Natural killer cell (primary cell): Measurements from ENCODE around the gene NEIL3. TPM values are rescaled to one million over a fixed set of nuclear protein-coding genes. Genes with fewer than 3 reads are reported as not detected.

Experiments used
- ATAC-seq, 3 donors: fragments of 150-1000 bp in 2 of 3; fragments of 200-7000 bp in 1 of 3; cut with Tn5 transposase; 1 replicate in 1 of 3; 2 replicates in 2 of 3; pipeline ENCODE4 v1.10.0; 2021; ENCODE audit warnings: mild to moderate bottlenecking in 2 of 3, moderate library complexity in 2 of 3
- DNase-seq, 2 donors: peaks; one replicate each; pipeline versions ENCODE4 v3.0.0 to v3.0.0-alpha.2; 2013 to 2021; ENCODE audit warnings: mixed read lengths in 1 of 2
- H3K27ac ChIP-seq: one replicate; pipeline ENCODE4 v1.5.1; 2013; ENCODE audit warnings: mild to moderate bottlenecking, low read length
- H3K27me3 ChIP-seq: one replicate; pipeline ENCODE4 v1.6.1; 2013; ENCODE audit warnings: low read length; ENCODE audit not compliant: control insufficient read depth, insufficient read depth
- H3K36me3 ChIP-seq: one replicate; pipeline ENCODE4 v1.6.1; 2013; ENCODE audit warnings: low read length; ENCODE audit not compliant: control insufficient read depth, insufficient read depth
- H3K4me1 ChIP-seq: one replicate; pipeline ENCODE4 v1.6.1; 2013; ENCODE audit warnings: low read length; ENCODE audit not compliant: control insufficient read depth, insufficient read depth
- H3K4me3 ChIP-seq: one replicate; pipeline ENCODE4 v1.5.1; 2013; ENCODE audit warnings: low read length
- H3K9me3 ChIP-seq: one replicate; pipeline ENCODE4 v1.6.1; 2013; ENCODE audit warnings: low read length; ENCODE audit not compliant: control insufficient read depth, insufficient read depth
- H3K27ac Mint-ChIP-seq, 2 donors: one replicate each; pipeline ENCODE4 v1.8.0; 2022; ENCODE audit warnings: mild to moderate bottlenecking in 2 of 2, mixed read lengths in 2 of 2, moderate library complexity in 1 of 2
- H3K27me3 Mint-ChIP-seq, 2 donors: one replicate each; pipeline ENCODE4 v1.8.0; 2022; ENCODE audit warnings: low read depth in 2 of 2, mixed read lengths in 2 of 2
- H3K36me3 Mint-ChIP-seq: one replicate; pipeline ENCODE4 v1.8.0; 2022; ENCODE audit warnings: mixed read lengths
- H3K4me1 Mint-ChIP-seq, 2 donors: one replicate each; pipeline ENCODE4 v1.8.0; 2022; ENCODE audit warnings: mixed read lengths in 2 of 2
- H3K4me3 Mint-ChIP-seq: one replicate; pipeline ENCODE4 v1.8.0; 2022; ENCODE audit warnings: mild to moderate bottlenecking, moderate library complexity, mixed read lengths
- H3K9me3 Mint-ChIP-seq, 2 donors: one replicate each; pipeline ENCODE4 v1.8.0; 2022; ENCODE audit warnings: mixed read lengths in 2 of 2
- CTCF ChIP-seq: fragments of 200-600 bp; IDR thresholded peaks from one replicate; pipeline ENCODE4 v1.8.0; 2022; ENCODE audit warnings: antibody characterized with exemption
- WGBS: methylation state at CpG from one replicate; pipeline ENCODE4 v1.1.7; 2013; ENCODE audit warnings: missing lambda C conversion rate; ENCODE audit not compliant: insufficient coverage; 5-methylcytosine and 5-hydroxymethylcytosine counted together
- intact Hi-C: fragments of 100-400 bp; cut with micrococcal nuclease; formaldehyde crosslinking; loops from one replicate; pipeline ENCODE4 v1.14.2; 2022
- total RNA-seq, 4 donors: library from RNA; stranded (reverse); fragments of 120-200 nt in 1 of 4; gene quantifications; one replicate each; pipeline versions ENCODE4 v1.2.3 to v1.2.4, GENCODE V29; 2013 to 2022

Gene NEIL3
- total RNA-seq, 3 donors from 2014 or later (not counting 1 experiment from before 2014, with no cell fraction given), result 0.45 to 1.9 (median 1.2) TPM

- Mint-ChIP-seq H3K4me3 (no peak overlapping the region), H3K27me3 (no peaks in the 10 kb centered on the region), H3K27ac (no peak overlapping the region), H3K4me1 (no peaks in the 10 kb centered on the region), H3K9me3 (peaks cover 0 to 6% of the 10 kb centered on the region in 2 donors), H3K36me3 (no peaks in the 10 kb centered on the region)
- ATAC-seq (no peak), DNase-seq (no peak)
- H3K36me3 ChIP-seq, result no peaks in the 10 kb centered on the region
- H3K4me3 ChIP-seq, result no peak overlapping the region
- intact Hi-C loops, result no loop called here
- no peak overlapping the region for H3K27ac ChIP-seq
- H3K4me1 ChIP-seq, result no peaks in the 10 kb centered on the region
- WGBS, result 70% methylated on average over 5 of the region's 5 CpGs
- TF ChIP-seq CTCF, result no peak
- H3K9me3 ChIP-seq, result peaks cover 4% of the 10 kb centered on the region
- H3K27me3 ChIP-seq, result no peaks in the 10 kb centered on the region
Observed at GRCh38 chr4:177293208-177294033, 16.3 kb upstream of the NEIL3 start.

- ATAC-seq, result no peak
- no peaks in the 10 kb centered on the region for H3K4me1 Mint-ChIP-seq
Observed at GRCh38 chr4:177297785-177298391, 11.8 kb upstream of the NEIL3 start.

GRCh38 chr4:177301126-177301639, 8.5 kb upstream of the NEIL3 start:
- H3K4me1 Mint-ChIP-seq, result no peaks in the 10 kb centered on the region
- Histone ChIP-seq H3K27me3 (no peaks in the 10 kb centered on the region), H3K9me3 (peaks cover 4% of the 10 kb centered on the region), H3K4me1 (no peaks in the 10 kb centered on the region), H3K4me3 (no peak overlapping the region), H3K27ac (no peak overlapping the region), H3K36me3 (no peaks in the 10 kb centered on the region)
- no peak for TF ChIP-seq CTCF
- ATAC-seq, result no peak
- no peak for DNase-seq
- intact Hi-C loops, result no loop called here
- H3K4me3 Mint-ChIP-seq, result no peak overlapping the region
- H3K27ac Mint-ChIP-seq, result no peak overlapping the region
- H3K36me3 Mint-ChIP-seq, result no peaks in the 10 kb centered on the region
- peaks cover 0 to 10% of the 10 kb centered on the region in 2 donors for H3K27me3 Mint-ChIP-seq
- WGBS, result 8% methylated on average over 2 of the region's 4 CpGs
- peaks cover 0 to 6% of the 10 kb centered on the region in 2 donors for H3K9me3 Mint-ChIP-seq

More at GRCh38 chr4:177297785-177298391, 11.8 kb upstream of the NEIL3 start:
- Histone ChIP-seq H3K27me3 (no peaks in the 10 kb centered on the region), H3K36me3 (no peaks in the 10 kb centered on the region), H3K4me1 (no peaks in the 10 kb centered on the region), H3K9me3 (peaks cover 4% of the 10 kb centered on the region), H3K4me3 (no peak overlapping the region), H3K27ac (no peak overlapping the region)
- Mint-ChIP-seq H3K27me3 (peaks cover 0 to 7% of the 10 kb centered on the region in 2 donors), H3K27ac (no peak overlapping the region), H3K9me3 (peaks cover 0 to 6% of the 10 kb centered on the region in 2 donors), H3K36me3 (no peaks in the 10 kb centered on the region), H3K4me3 (no peak overlapping the region)
- no peak for DNase-seq
- TF ChIP-seq CTCF, result no peak
- intact Hi-C loops, result no loop called here
- 100% methylated on average over 1 of the region's 2 CpGs for WGBS
